ENCODE results near the gene YIF1B. TPM values are rescaled to one million over a fixed set of nuclear protein-coding genes. Genes with fewer than 3 reads are reported as not detected.

Gene YIF1B
- total and polyA plus RNA-seq, 2 experiments from 2014 or later: 82.8 to 106 TPM

DNA sequence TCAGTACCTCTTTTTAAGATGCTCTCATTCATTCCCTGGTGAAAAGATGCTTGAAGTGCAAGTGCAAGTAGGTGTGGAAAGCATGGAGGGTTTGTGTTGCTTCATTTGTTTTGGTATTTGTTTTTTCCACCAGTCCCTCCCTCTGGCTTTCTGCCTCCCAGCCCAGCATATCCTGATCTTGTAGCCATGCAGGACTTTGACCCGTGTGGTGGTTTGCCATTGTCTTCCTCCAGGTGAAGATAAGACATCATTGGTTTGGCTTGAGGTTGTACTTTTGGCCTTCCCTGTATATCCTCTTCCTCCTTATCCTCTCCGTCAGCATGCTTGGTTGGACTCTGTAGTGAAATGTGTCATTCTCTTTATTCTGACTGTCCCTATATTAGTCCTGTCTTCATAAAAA is 42.2 kb downstream of the YIF1B start (continued):
- TF ChIP-seq, protein P1, sequence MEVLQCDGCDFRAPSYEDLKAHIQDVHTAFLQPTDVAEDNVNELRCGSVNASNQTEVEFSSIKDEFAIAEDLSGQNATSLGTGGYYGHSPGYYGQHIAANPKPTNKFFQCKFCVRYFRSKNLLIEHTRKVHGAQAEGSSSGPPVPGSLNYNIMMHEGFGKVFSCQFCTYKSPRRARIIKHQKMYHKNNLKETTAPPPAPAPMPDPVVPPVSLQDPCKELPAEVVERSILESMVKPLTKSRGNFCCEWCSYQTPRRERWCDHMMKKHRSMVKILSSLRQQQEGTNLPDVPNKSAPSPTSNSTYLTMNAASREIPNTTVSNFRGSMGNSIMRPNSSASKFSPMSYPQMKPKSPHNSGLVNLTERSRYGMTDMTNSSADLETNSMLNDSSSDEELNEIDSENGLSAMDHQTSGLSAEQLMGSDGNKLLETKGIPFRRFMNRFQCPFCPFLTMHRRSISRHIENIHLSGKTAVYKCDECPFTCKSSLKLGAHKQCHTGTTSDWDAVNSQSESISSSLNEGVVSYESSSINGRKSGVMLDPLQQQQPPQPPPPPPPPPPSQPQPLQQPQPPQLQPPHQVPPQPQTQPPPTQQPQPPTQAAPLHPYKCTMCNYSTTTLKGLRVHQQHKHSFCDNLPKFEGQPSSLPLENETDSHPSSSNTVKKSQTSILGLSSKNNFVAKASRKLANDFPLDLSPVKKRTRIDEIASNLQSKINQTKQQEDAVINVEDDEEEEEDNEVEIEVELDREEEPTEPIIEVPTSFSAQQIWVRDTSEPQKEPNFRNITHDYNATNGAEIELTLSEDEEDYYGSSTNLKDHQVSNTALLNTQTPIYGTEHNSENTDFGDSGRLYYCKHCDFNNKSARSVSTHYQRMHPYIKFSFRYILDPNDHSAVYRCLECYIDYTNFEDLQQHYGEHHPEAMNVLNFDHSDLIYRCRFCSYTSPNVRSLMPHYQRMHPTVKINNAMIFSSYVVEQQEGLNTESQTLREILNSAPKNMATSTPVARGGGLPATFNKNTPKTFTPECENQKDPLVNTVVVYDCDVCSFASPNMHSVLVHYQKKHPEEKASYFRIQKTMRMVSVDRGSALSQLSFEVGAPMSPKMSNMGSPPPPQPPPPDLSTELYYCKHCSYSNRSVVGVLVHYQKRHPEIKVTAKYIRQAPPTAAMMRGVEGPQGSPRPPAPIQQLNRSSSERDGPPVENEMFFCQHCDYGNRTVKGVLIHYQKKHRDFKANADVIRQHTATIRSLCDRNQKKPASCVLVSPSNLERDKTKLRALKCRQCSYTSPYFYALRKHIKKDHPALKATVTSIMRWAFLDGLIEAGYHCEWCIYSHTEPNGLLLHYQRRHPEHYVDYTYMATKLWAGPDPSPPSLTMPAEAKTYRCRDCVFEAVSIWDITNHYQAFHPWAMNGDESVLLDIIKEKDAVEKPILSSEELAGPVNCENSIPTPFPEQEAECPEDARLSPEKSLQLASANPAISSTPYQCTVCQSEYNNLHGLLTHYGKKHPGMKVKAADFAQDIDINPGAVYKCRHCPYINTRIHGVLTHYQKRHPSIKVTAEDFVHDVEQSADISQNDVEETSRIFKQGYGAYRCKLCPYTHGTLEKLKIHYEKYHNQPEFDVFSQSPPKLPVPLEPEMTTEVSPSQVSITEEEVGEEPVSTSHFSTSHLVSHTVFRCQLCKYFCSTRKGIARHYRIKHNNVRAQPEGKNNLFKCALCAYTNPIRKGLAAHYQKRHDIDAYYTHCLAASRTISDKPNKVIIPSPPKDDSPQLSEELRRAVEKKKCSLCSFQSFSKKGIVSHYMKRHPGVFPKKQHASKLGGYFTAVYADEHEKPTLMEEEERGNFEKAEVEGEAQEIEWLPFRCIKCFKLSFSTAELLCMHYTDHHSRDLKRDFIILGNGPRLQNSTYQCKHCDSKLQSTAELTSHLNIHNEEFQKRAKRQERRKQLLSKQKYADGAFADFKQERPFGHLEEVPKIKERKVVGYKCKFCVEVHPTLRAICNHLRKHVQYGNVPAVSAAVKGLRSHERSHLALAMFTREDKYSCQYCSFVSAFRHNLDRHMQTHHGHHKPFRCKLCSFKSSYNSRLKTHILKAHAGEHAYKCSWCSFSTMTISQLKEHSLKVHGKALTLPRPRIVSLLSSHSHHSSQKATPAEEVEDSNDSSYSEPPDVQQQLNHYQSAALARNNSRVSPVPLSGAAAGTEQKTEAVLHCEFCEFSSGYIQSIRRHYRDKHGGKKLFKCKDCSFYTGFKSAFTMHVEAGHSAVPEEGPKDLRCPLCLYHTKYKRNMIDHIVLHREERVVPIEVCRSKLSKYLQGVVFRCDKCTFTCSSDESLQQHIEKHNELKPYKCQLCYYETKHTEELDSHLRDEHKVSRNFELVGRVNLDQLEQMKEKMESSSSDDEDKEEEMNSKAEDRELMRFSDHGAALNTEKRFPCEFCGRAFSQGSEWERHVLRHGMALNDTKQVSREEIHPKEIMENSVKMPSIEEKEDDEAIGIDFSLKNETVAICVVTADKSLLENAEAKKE (CRISPR knock-in tag; IDR thresholded peaks at IDR 0.05): no peak
- no peak for TF ChIP-seq EZH2phosphoT487 (IDR thresholded peaks at IDR 0.05; ENCODE audit: unreplicated experiment)

DNA sequence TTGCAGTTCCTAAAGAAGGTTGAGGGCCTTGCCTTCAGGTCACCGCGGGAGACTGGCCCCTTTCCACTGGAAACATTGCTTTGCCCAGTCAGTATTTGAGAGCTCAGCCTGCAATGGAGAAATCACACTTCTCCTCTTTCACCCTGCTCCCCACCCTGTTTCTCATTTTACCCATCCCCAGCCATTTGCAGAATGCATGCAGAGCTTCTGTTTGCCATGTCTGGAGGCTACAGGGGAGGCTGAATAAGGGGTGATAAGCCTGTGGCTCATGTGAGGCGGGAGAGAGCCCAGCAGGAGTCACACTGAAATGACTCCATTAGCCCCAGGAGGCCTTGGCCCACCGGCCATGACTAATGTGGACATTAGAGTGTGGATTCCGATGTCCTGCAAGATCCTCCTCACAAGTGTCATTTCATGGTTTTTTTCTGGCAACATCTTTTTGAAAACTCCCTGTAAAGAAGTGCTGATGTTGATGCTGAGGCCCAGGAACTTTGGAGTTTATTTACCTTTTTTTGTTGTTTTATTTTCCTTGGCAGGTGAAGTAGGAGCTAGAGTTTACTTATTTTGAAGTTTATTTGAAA is 45.1 kb downstream of the YIF1B start:
- Histone ChIP-seq H3K79me2 (replicated peaks; ENCODE audit: insufficient read depth) (peaks cover 100% of the 10 kb centered on the region), H2AFZ (no peak overlapping the region), H3K4me3 (no peak overlapping the region), H3K36me3 (ENCODE audit: insufficient read depth) (no peaks in the 10 kb centered on the region), H3K4me2 (no peak overlapping the region), H3F3A (replicated peaks; ENCODE audit: low read depth) (peaks cover 20% of the 10 kb centered on the region; the same call in 1 of the 2 replicates), H4K20me1 (replicated peaks; ENCODE audit: insufficient read depth) (peaks cover 72% of the 10 kb centered on the region), H3K9me2 (ENCODE audit: insufficient read depth) (no peaks in the 10 kb centered on the region), H3K4me1 (ENCODE audit: insufficient read depth) (peaks cover 35% of the 10 kb centered on the region), H3K27ac (ENCODE audit: low read depth) (no peak overlapping the region), H3K27me3 (ENCODE audit: insufficient read depth) (no peaks in the 10 kb centered on the region)
- Mint-ChIP-seq H3K36me3 (ENCODE audit: low read depth) (peaks cover 14% of the 10 kb centered on the region), H3K4me1 (peaks cover 38% of the 10 kb centered on the region), H3K27ac (no peak overlapping the region), H3K27me3 (ENCODE audit: insufficient read depth, low read depth, poor library complexity) (peaks cover 10% of the 10 kb centered on the region), H3K4me3 (no peak overlapping the region), H3K9me3 (no peaks in the 10 kb centered on the region)
- no peak for TF ChIP-seq EZH2phosphoT487 (IDR thresholded peaks at IDR 0.05; ENCODE audit: unreplicated experiment)
- no peak for DNase-seq (ENCODE audit: low spot score)
- ATAC-seq: no peak

GRCh38 chr19:38268539-38268938 is 47.2 kb downstream of the YIF1B start:
- Histone ChIP-seq H3K4me1 (ENCODE audit: insufficient read depth) (peaks cover 44% of the 10 kb centered on the region), H3K4me3 (no peak overlapping the region), H2AFZ (no peak overlapping the region), H3K27me3 (ENCODE audit: insufficient read depth) (no peaks in the 10 kb centered on the region), H4K20me1 (replicated peaks; ENCODE audit: insufficient read depth) (peaks cover 58% of the 10 kb centered on the region), H3K36me3 (ENCODE audit: insufficient read depth) (no peaks in the 10 kb centered on the region), H3K4me2 (no peak overlapping the region; the same call in 1 of the 2 replicates), H3K9me2 (ENCODE audit: insufficient read depth) (no peaks in the 10 kb centered on the region), H3F3A (replicated peaks; ENCODE audit: low read depth) (peaks cover 29% of the 10 kb centered on the region; the same call in 1 of the 2 replicates), H3K79me2 (replicated peaks; ENCODE audit: insufficient read depth) (peaks cover 87% of the 10 kb centered on the region), H3K27ac (ENCODE audit: low read depth) (peak overlapping the region; percentile 80)
- Mint-ChIP-seq H3K27me3 (ENCODE audit: insufficient read depth, low read depth, poor library complexity) (peaks cover 20% of the 10 kb centered on the region), H3K4me1 (peaks cover 49% of the 10 kb centered on the region), H3K9me3 (no peaks in the 10 kb centered on the region), H3K36me3 (ENCODE audit: low read depth) (peaks cover 5% of the 10 kb centered on the region; the same call in 2 of the 3 replicates), H3K4me3 (no peak overlapping the region; the same call in 2 of the 3 replicates), H3K27ac (no peak overlapping the region)
- no peak for DNase-seq (ENCODE audit: low spot score)
- ATAC-seq: no peak
- TF ChIP-seq, protein P1 (CRISPR knock-in tag; IDR thresholded peaks at IDR 0.05): no peak
- no peak for TF ChIP-seq JUNB (IDR thresholded peaks at IDR 0.05; ENCODE audit: unreplicated experiment)
